ENCODE measurements around the gene ST6GALNAC2.

Gene ST6GALNAC2

GRCh38 chr17:76523084-76524037, 62.3 kb downstream of the ST6GALNAC2 start (continued):
- TF ChIP-seq ZNF175 (tag by site-specific recombination; IDR thresholded peaks at IDR 0.05) (no peak), REST (tag by site-specific recombination; IDR thresholded peaks at IDR 0.05) (no peak), PRDM4 (tag by site-specific recombination; IDR thresholded peaks at IDR 0.05) (no peak), ZNF146 (tag by site-specific recombination; IDR thresholded peaks at IDR 0.05) (no peak), AEBP2 (tag by site-specific recombination; IDR thresholded peaks at IDR 0.05; ENCODE audit: borderline replicate concordance) (no peak), ZBTB17 (tag by site-specific recombination; IDR thresholded peaks at IDR 0.05) (no peak; the same call in 1 of the 2 replicates), ELK4 (IDR thresholded peaks at IDR 0.05; ENCODE audit: borderline replicate concordance, low read depth, low read length) (no peak), ZNF571 (tag by site-specific recombination; IDR thresholded peaks at IDR 0.05) (no peak), ZNF596 (tag by site-specific recombination; IDR thresholded peaks at IDR 0.05) (no peak), ZNF354C (tag by site-specific recombination; IDR thresholded peaks at IDR 0.05; ENCODE audit: borderline replicate concordance, low read depth) (no peak), ZNF324 (tag by site-specific recombination; IDR thresholded peaks at IDR 0.05) (no peak), MZF1 (tag by site-specific recombination; IDR thresholded peaks at IDR 0.05; ENCODE audit: borderline replicate concordance) (no peak), ZNF626 (tag by site-specific recombination; IDR thresholded peaks at IDR 0.05) (no peak), ZNF585B (tag by site-specific recombination; IDR thresholded peaks at IDR 0.05) (no peak), ZNF24 (tag by site-specific recombination; IDR thresholded peaks at IDR 0.05) (no peak), ZNF670 (tag by site-specific recombination; IDR thresholded peaks at IDR 0.05; ENCODE audit: low read depth) (no peak), ZNF426 (tag by site-specific recombination; IDR thresholded peaks at IDR 0.05) (no peak), ZNF548 (tag by site-specific recombination; IDR thresholded peaks at IDR 0.05) (no peak), CTCF (tag by site-specific recombination; IDR thresholded peaks at IDR 0.05) (peak; percentile 98), ZNF677 (tag by site-specific recombination; IDR thresholded peaks at IDR 0.05) (no peak; the same call in 1 of the 2 replicates), ZNF747 (tag by site-specific recombination; IDR thresholded peaks at IDR 0.05) (no peak), ZNF2 (tag by site-specific recombination; IDR thresholded peaks at IDR 0.05) (peak; percentile 98), ZNF843 (tag by site-specific recombination; IDR thresholded peaks at IDR 0.05) (peak; percentile 14; the same call in 1 of the 2 replicates), IKZF3 (tag by site-specific recombination; IDR thresholded peaks at IDR 0.05) (peak; percentile 85; the same call in 1 of the 2 replicates), PRDM1 (tag by site-specific recombination; IDR thresholded peaks at IDR 0.05) (no peak), ZNF529 (tag by site-specific recombination; IDR thresholded peaks at IDR 0.05; ENCODE audit: insufficient replicate concordance) (no peak), YY2 (tag by site-specific recombination; IDR thresholded peaks at IDR 0.05) (peak; percentile 40; the same call in 1 of the 2 replicates), HOXC10 (CRISPR knock-in tag; IDR thresholded peaks at IDR 0.05) (no peak), ZNF394 (tag by site-specific recombination; IDR thresholded peaks at IDR 0.05; ENCODE audit: borderline replicate concordance) (no peak), ZSCAN30 (tag by site-specific recombination; IDR thresholded peaks at IDR 0.05) (peak; percentile 95)
